ENCODE data around the gene PODNL1. TPM values are rescaled to one million over a fixed set of nuclear protein-coding genes. Genes with fewer than 3 reads are reported as not detected.

PODNL1 gene
- total RNA-seq, 2 donors from 2014 or later, result 0.66 TPM; not detected in 1

DNA sequence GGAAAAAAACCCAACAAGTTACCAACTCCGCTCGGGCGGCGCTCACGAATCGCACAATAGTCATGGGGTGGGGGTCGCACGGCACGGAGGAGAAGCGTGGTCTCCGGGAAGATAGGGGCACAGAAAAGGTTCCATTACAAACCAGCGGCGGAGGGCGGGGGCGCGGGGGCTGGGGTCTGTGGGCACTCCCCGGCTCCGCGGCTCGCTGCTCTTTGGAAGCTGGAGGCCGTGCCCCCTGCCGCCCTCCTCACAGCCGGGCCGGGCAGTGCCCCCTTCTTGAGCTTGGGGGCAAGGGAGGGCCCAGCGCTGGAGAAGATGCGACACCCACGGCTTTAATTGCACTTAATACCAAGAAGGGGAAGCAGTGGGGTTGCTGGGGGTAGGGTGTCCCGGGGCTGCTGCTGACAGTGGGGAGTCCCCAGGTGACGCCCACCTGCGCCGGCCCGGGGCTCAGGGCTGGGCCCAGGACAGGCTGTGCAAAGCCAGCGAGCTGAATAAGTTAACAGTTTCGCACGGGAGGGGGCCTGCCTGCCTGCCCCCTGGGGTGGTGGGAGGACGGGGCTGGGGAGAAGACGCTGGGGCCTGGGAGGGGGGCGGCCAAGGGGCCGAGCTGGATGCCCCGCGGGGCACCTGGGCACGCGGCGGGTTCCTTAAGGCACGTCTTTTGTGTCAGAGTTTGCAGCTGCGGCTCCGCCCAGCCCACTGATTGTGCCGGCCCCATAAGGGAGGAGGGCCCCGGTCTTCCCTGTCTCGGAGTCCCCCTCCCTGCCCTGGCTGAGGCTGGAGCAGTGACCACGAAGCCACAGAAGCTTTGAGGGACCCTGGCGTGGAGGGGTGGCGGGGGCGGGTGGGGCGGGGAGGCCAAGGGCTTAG, 23.8 kb upstream of the PODNL1 start:
- 85 to 90% methylated on average over 40 to 53 of the region's 55 CpGs for WGBS, 2 donors
- no peak for ATAC-seq
- H3K4me3 ChIP-seq, result no peak overlapping the region

DNA sequence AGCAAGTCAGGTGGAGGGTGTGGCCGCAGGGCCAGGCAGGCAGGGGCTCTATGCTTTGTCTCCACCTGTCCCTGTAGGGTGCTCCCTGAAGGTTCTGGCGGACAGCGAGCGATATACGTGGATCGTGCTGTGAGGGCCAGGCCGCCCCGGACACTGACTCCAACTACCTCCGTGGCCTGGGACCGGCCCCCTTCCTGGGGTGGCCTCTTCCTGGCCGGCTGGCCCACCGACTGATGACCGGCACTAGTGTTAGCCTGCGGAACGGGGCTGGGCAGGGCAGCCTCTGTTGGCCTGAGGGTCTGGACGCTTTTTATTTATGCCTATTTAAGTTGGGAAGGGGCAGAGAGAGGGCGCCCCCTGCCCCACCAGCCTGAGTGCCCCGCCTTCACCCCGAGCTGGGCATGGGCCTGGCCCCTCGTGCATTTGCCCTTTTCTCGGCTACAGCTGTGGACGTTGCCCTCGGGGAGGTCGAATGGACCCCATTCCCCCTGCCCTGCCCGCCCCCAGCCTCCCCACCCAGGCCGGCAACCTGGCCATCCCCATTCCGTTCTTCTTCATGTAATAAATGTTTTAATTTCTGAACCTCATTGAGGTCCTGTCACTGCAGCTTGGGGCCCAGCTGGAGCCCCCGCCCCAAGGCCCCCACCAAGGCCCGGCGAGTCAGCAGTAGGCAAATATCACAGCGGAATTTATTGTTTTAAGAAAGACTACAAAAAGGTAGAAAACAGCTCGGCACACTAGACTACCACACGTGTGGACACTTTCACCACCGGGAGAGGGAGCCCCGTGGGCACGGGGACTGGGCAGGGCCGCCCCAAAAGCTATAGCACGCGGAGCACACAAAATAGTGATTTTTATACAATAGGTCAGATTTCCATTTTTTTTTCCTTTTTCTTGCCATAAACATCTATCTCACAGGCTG, 22.9 kb upstream of the PODNL1 start:
- TF ChIP-seq, protein P1, sequence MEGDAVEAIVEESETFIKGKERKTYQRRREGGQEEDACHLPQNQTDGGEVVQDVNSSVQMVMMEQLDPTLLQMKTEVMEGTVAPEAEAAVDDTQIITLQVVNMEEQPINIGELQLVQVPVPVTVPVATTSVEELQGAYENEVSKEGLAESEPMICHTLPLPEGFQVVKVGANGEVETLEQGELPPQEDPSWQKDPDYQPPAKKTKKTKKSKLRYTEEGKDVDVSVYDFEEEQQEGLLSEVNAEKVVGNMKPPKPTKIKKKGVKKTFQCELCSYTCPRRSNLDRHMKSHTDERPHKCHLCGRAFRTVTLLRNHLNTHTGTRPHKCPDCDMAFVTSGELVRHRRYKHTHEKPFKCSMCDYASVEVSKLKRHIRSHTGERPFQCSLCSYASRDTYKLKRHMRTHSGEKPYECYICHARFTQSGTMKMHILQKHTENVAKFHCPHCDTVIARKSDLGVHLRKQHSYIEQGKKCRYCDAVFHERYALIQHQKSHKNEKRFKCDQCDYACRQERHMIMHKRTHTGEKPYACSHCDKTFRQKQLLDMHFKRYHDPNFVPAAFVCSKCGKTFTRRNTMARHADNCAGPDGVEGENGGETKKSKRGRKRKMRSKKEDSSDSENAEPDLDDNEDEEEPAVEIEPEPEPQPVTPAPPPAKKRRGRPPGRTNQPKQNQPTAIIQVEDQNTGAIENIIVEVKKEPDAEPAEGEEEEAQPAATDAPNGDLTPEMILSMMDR (IDR thresholded peaks at IDR 0.05), result no peak
- TF ChIP-seq POLR2A (IDR thresholded peaks at IDR 0.05), result no peak

More for the DNA sequence above, 23.8 kb upstream of the PODNL1 start:
- TF ChIP-seq, protein P1 (IDR thresholded peaks at IDR 0.05), result no peak
- no peak for TF ChIP-seq POLR2A (IDR thresholded peaks at IDR 0.05)
- no peak for DNase-seq
- Histone ChIP-seq H3K27ac (no peak overlapping the region), H3K4me1 (no peaks in the 10 kb centered on the region), H3K9me3 (no peaks in the 10 kb centered on the region), H3K27me3 (no peaks in the 10 kb centered on the region), H3K36me3 (replicated peaks in 1 of 2; ENCODE audit: insufficient read depth in 1 of 2, low read depth in 2 of 2) (peaks cover 5 to 14% of the 10 kb centered on the region in 2 donors)
- intact Hi-C loops (cut with DNase I), result no loop called here

DNA sequence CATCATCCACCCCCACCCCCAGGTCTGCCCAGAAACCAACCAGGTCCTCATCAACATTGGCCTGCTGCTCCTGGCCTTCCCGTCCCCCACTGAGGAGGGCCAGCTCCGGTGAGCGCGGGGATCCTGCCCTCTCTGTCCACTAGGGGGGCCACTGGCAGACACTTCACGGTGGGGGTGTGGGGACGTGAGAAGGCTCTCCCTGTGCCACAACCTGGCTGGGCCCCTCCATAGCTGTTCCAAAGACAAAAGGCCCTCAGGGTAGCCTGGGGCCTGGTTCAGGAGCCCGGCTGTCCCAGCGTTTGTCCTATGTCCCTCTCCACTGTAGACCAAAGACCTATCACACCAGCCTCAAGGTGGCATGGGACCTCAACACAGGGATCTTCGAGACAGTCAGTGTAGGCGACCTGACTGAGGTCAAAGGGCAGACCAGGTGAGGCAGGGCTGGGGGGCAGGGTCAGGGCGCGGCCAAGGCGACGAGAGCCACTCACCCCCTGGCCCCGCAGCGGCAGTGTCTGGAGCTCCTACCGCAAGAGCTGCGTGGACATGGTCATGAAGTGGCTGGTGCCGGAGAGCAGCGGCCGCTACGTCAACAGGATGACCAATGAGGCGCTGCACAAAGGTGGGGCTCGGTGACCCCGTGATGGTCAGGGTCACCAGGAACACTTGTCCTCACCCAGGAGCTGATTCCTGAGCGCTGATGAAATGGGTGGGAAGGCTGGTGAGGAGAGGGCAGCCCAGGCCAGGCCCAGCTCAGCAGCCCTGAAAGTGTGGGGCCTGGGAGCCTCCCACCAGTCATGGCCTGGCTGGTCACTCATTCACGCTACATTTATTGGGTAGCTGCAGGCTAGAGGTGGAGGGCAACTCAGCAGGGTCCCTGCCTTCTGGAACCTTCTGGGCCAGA, 22.0 kb upstream of the PODNL1 start:
- Histone ChIP-seq H3K36me3 (replicated peaks in 1 of 2; ENCODE audit: insufficient read depth in 1 of 2, low read depth in 2 of 2) (peaks cover 6 to 12% of the 10 kb centered on the region in 2 donors), H3K27ac (no peak overlapping the region), H3K27me3 (no peaks in the 10 kb centered on the region), H3K9me3 (no peaks in the 10 kb centered on the region), H3K4me3 (no peak overlapping the region), H3K4me1 (no peaks in the 10 kb centered on the region)
- ATAC-seq (no peak), DNase-seq (no peak)
- WGBS, 2 donors, result 78 to 88% methylated on average over 16 to 27 of the region's 27 CpGs
- TF ChIP-seq, protein P1 (IDR thresholded peaks at IDR 0.05), result peak in 4 of 7 experiments; percentile 10 to 26 (median 14)
- no peak for TF ChIP-seq POLR2A (IDR thresholded peaks at IDR 0.05)
- intact Hi-C loops (cut with DNase I), result no loop called here

More for the DNA sequence above, 22.9 kb upstream of the PODNL1 start:
- intact Hi-C loops (cut with DNase I), result no loop called here
- Histone ChIP-seq H3K36me3 (replicated peaks in 1 of 2; ENCODE audit: insufficient read depth in 1 of 2, low read depth in 2 of 2) (peaks cover 6 to 18% of the 10 kb centered on the region in 2 donors), H3K27me3 (no peaks in the 10 kb centered on the region), H3K27ac (no peak overlapping the region), H3K9me3 (no peaks in the 10 kb centered on the region), H3K4me1 (no peaks in the 10 kb centered on the region), H3K4me3 (no peak overlapping the region)
- ATAC-seq (no peak), DNase-seq (no peak)
- 90 to 91% methylated on average over 22 to 34 of the region's 39 CpGs for WGBS, 2 donors

DNA sequence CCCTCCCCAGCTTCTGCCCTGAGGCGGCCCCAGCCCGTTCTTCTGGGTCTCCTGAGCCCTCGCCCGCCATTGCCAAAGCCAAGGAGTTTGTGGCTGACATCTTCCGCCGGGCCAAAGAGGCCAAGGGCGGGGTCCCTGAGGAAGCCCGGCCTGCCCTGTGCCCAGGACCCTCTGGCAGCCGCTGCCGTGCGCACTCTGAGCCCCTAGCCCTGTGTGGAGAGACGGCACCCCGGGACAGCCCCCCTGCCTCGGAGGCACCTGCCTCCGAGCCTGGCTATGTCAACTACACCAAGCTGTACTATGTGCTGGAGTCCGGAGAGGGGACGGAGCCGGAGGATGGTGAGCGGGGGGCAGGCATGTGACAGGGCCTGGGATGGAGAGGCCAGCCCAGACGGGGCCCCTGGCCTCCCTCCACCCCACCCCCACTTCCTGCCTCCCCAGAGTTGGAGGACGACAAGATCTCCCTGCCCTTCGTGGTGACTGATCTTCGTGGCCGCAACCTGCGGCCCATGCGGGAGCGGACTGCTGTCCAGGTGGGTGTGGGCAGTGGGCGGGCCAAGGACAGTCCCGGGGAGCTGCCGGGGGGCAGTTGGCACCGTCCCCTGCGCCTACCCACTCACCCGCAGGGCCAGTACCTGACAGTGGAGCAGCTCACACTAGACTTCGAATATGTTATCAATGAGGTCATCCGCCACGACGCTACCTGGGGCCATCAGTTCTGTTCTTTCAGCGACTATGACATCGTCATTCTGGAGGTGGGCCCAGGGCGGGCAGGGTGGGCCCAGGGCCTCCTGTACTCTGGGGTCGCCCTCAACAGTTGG, 21.1 kb upstream of the PODNL1 start:
- ATAC-seq, result no peak
- Histone ChIP-seq H3K4me1 (no peaks in the 10 kb centered on the region), H3K36me3 (replicated peaks in 1 of 2; ENCODE audit: insufficient read depth in 1 of 2, low read depth in 2 of 2) (peaks cover 6 to 9% of the 10 kb centered on the region in 2 donors), H3K27ac (no peak overlapping the region), H3K27me3 (no peaks in the 10 kb centered on the region), H3K4me3 (no peak overlapping the region), H3K9me3 (no peaks in the 10 kb centered on the region)
- TF ChIP-seq POLR2A (IDR thresholded peaks at IDR 0.05), result no peak
- TF ChIP-seq, protein P1 (IDR thresholded peaks at IDR 0.05), result no peak
- DNase-seq, result no peak
- WGBS, 2 donors, result 88 to 92% methylated on average over 19 to 38 of the region's 41 CpGs
- intact Hi-C loops (cut with DNase I), result no loop called here
